GM18507 (cell line): ENCODE results near the gene GTPBP3.

Experiments used
- DNase-seq: peaks from one replicate; pipeline ENCODE4 v3.0.0; 2011; ENCODE audit warnings: low read depth; ENCODE audit not compliant: insufficient read length; ENCODE audit errors: extremely low spot score
- FAIRE-seq: peaks from 2 replicates; lab custom pipeline; 2011; peaks lifted over from hg19 to GRCh38; lab: Jason Lieb, UNC

GTPBP3 gene

GRCh38 chr19:17326595-17326966 is 10.8 kb upstream of the GTPBP3 start:
- DNase-seq, result no peak
- no peak for FAIRE-seq

GRCh38 chr19:17327068-17327653 is 10.2 kb upstream of the GTPBP3 start:
- FAIRE-seq, result no peak
- no peak for DNase-seq

DNA sequence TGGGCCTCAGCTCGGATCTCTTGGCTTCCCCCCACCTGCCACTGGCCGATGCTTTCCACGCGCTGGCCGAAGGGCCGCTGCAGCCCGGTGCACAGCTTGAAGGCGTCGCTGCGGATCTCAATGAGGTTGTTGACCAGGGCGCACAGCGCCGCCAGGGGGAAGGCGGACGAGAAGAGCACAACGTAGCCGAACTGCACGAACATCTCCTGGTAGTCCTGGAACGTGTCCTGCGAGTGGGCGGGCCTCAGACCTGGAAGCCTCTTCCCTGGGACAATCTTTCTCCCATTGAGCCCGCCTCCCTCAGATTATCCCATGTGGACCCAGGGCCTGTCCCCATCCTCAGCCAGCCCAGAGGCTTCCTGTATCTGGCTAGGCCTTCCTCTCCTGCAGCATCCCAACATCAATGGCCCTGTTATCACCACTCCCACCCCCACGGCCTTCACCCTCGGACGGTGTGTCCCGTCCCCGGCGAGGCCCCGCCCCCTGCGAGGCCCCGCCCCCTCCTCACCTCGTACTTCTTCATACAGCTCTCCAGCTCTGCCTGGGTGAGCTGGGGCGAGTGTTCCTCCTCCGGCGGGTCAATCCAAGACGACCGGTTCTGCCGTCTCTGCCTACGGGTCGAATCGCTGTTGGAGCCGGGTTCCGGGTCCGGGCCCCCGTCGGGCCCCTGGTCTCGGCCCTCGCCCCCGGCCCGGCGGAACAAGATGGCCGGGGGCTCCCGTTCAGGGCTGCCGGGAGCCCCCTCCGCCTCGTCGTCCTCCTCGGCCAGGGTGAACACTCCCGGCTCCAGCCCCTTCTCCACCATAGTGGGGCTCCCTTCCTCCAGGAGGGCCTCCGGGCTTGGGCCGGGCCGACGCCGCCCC is 9.5 kb upstream of the GTPBP3 start:
- DNase-seq (no peak), FAIRE-seq (no peak)

- FAIRE-seq (no peak), DNase-seq (no peak)
Measured at GRCh38 chr19:17328517-17329365, 8.6 kb upstream of the GTPBP3 start.

DNA sequence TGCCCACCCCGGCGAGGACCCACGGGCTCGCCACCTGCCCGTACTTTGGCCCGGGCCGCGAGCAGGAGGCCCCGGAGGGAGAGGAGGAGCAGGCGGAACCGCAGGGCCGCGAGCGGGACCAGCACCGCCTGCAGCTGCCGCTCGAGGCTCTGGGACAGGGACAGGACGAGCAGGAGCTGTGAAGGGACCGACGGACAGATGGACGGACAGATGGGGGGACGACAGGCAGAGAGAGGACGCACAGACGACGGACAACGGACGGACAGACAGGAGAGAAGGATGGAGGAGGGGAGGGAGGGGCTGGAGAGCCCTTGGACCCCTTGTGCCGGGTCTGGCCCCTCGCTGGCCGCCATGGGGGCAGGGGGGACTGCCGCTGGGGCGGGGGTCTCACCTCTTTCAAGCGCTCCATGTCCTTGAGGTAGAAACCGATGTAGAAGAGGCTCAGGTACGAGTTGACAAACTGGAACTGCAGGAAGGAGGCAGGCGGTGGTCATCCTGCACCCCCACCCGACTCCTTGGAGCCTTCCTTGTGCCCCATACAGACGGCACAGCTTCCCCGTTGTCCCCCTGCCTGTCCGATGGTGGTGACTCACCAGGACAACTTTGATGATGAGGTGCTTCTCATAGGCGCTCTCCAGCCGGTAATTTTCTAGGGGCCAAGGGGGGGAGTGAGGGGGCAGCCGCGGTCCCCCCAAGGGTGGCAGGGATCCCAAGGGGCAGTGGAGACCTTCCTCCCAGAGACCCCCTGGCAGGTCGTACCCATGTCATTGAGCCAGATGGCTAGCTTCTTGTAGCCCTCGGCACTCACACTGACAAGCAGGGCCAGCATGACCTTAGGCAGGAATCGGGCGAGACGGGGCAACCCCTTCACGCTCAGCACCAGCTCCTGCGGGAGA is 7.7 kb upstream of the GTPBP3 start:
- FAIRE-seq, result no peak
- DNase-seq, result no peak

DNA sequence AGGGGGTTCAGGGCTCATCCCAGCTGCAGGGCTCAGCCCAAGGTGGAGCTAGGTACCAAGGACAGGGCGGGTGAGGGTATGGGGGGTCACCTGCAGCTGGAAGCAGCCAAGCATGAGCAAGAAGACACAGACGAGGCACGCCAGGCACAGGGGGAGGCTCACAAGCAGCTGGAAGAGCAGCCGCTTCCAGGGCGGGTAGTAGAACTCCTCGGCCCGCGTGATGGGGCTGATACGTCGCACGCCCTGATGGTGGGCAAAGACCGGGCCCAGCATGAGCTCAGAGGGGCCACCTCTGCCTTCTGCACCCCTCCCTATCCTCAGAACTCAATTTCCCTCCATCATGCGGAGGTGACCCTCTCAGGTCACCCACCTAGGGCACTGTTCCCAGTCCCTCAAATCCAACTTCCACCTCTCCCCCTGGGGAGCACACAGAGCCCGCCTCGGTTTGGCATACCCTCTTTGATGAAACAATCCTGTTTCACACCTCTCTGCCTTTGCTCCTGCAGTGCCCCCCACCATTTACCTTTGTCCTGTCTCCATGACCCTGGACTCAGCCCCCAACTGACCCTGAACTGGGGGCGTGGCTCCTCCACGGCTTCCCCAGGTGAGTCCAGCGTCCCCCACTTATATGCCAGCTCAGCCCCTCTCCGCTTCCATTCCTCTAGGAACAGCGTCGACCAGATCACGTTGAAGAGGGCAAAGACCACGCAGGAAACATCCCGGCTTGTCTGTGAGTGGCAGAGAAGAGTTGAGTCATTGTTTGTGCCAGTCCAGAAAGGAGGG is 6.9 kb upstream of the GTPBP3 start:
- no peak for DNase-seq
- FAIRE-seq, result no peak

DNA sequence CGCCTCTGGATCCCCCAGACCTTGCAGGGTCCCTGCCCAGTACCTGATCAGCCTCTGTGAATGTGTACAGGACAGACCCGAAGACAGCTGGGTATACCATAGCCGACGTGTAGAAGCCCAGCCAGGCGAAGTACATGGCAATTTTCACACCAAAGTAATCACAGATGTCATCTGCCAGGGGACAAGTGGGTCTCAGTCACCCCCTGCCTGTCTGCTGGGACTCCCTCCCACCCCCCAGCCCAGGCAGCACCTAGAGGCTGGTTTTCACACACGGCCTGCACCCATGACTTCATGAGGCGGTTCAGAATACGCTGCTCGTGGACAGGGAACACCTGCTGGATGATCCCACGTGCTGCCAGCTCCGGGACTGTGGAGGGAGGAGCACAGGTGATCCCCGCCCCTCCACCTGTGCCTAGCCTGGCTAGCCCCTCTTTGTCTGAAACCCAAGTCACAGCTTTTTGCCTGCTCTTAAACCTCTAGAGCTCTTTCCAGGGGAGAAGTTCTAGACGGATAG is 6.3 kb upstream of the GTPBP3 start:
- FAIRE-seq, result no peak
- no peak for DNase-seq

GRCh38 chr19:17332360-17332676 is 5.0 kb upstream of the GTPBP3 start:
- DNase-seq, result no peak
- FAIRE-seq, result no peak

DNA sequence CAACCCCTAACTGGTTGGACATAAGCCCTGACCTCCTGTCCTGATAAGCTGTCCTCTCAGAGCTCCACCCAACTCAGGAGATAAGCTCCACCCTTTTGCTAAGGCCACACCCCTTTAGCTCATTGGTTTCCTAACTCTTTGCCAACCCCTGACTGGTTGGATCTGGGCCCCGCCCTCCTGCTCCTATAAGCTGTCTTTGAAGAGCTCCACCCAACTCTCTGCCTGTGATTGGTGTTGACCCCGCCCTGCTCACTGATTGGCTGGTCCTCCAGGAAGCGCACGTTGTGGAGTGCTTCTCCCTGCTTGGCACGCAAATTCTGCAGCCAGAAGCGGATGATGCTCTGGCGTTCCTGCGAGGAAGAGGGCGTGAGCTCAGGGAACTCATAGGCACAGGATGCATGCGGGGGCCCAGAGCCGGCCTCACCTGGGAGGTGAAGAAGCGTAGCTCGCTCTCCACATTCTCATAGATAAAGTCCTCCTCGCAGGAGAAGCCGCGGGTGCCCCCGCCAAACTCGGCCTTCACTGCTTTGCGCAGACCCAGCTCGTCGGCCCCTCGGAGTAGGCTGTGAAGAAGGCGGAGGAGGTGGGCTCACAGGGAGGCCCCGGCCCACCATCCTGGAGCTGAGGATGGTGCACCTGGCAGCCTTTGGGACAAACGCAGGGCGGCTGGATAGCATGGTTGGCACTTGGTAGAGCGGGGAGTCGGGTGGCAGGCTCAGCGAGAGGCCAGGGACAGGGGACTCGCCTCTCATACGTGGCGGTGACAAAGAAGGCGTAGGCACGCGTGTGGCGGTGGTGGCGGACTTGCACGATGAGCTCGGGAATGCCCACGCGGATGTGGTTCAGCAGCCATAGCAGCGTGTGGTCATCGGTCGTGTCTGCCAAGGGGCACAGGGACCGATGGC is 4.4 kb upstream of the GTPBP3 start:
- no peak for DNase-seq
- FAIRE-seq, result no peak

DNA sequence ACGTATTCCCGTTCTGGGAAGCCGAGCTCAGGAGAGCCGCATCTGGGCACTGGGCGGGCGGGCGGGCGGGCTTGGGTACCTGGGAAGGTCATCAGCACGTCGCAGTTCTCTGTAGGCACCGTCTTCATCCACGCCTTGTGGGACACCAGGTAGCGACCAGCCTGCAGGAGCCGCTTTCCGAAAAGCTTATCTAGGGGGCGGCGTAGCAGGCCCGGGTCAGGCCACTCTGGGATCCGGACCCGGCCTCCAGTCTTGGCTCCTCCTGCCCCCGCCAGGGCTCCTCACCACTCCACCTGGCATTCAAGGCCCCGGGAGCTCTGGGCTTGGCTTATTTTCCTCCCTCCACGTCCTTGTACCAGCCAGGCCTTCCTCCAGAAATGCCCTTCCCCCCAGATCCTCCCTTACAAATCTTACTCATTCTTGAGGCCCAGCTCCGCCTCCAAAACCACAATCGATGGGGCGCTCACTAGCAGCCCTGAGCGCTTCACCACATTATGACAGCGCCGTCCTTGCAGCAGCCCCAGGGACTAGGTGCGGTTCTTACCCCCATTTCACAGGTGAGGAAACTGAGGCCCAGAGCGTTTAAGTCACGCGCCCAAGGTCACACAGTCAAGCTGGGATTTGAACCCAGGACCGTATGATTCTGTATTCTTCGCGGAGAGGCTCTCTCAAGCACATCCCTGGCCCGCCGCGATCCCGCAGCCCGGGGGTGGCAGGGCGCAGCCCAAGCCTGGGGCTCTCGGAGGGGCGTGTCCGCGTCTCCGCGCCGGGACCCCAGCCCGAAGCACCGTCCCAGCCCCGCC is 3.5 kb upstream of the GTPBP3 start:
- FAIRE-seq (peak; percentile 73), DNase-seq (peak; percentile 69)

DNA sequence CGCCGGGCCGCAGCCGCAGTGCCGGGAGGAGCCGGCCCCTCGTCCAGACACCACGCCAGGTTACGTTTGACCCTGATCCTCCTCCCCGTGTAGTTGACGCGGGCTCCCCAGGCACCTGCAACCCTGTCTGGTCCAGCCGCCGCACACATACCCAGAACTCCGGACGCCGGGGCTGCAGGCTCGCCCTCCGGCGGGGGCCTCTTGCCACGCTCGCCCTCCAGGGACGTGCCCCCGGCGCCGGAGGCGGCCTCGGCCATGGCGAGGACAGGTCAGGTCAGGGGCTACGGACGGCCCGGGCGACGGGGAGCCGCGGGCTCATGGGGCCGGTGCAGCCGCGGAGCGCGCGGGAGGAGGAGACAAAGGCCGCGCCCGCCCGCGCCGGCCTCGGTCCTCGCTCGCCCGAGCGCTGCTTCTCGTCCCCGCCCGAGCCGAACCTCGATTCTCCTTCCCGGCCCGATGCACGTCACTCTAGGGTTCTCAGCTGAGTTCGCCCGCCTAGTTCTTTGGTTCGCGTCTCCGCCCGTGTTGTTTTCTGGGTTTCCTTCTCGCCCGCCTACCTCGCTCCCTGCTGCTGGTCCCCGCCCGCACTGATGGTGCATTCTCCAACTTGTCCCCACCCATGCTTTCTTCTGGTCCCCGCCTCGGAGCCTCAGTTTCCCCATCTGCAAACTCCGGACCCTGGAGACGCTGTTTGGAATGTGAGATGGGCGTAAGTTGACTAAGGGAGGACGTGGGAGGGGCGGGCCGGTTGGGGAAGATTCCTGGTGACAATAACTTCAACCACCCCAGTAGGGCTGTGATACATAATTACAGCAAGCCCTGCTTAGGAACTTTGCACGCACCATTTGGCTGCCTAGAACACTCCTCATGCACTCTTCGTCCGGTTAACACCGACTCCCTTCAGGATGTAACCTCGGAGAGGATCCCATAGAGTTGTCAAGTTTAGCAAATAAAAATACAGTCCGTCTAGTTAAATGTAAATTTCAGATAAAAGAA is 2.6 kb upstream of the GTPBP3 start, which contains the start of gene ANO8:
TSS of gene ANO8 (minus strand) at position 442 of the 996 bp plus-strand sequence. CDS start at position 257, 185 bp downstream.
- peak; percentile 96 for FAIRE-seq
- DNase-seq, result peak; percentile 79

GRCh38 chr19:17335575-17335974 is 1.8 kb upstream of the GTPBP3 start:
- DNase-seq, result no peak

DNA sequence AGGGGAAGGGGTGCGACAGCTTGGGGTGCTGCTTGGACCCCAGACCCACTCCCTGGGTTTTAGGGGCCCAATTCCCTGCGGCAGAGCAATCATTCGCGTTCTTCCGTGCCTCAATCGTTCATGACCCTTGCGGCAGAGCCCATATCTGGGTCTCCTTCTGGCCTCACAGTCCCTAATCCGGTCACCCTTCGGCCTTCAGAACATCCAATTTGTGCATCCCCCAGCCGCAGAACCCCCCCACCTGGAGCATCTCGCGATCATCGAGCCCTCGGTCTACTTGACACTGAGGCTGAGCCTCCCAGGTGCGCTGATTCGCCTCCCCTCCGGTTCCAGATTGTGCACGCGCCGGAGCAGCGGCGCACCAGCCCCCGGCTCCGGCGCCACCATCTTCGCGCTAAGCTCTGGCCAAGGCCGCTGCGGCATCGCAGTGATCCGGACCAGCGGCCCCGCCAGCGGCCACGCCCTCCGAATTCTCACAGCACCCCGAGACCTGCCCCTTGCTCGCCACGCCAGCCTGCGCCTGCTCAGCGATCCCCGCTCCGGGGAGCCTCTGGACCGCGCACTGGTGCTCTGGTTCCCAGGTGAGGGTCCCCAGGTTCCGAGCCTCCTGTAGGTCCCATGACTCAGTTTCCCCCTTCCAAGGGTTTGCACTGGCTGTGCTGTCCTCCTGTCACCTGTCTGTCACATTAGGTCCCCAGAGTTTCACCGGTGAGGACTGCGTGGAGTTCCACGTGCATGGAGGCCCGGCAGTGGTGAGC is 501 bp downstream of the GTPBP3 start:
- DNase-seq (no peak), FAIRE-seq (no peak)

More at GRCh38 chr19:17335575-17335974, 1.8 kb upstream of the GTPBP3 start:
- no peak for FAIRE-seq

DNA sequence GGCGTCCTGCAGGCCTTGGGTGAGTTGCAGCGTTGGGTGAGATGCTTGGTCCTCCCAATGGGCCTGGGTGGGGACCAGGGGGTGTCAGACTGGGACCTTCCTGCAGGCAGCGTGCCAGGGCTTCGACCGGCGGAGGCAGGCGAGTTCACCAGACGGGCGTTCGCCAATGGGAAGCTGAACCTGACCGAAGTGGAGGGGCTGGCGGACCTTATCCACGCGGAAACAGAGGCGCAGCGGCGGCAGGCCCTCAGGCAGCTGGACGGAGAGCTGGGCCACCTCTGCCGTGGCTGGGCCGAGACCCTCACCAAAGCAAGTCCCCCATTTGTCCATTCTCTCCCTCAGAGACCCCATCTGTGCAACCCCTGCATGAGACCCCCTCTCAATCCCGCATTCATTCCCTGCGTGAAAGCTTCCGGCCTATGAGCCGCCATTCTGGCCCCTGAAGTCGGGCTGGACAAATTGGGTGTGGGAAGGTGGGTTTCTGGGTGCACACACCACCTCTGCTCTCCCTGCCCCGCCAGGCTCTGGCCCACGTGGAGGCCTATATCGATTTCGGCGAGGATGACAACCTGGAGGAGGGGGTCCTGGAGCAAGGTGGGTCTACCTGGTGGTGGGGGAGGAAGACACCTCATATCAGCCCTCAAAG is 1.2 kb downstream of the GTPBP3 start:
- FAIRE-seq, result no peak

More for the DNA sequence above, 1.2 kb downstream of the GTPBP3 start:
- no peak for DNase-seq
